ENCODE results near the gene RAD51B. TPM values are rescaled to one million over a fixed set of nuclear protein-coding genes. Genes with fewer than 3 reads are reported as not detected.

RAD51B gene
- total RNA-seq, 1 experiment from 2014 or later: 29.9 TPM

DNA sequence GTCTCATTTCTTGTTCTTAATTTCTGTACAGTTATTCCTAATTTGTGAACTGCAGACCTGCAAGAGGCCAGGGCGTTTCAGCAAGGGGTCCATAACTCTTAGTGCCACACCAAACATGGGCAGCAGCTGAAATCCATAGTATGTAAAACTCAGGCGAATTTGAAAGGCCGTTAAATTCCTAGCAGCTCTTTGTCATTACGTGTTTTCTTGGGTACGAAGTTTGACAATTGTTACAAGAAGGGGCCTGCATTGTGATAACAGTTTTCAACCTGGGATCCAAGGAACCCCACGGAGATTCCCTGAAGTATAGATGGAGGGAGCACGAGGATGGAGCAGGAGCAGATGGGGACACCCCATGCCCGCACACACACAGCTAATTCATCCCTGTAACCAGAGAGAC lies 685.3 kb downstream of the RAD51B start:
- peak in 1 of 2 experiments; percentile 26 for DNase-seq
- Histone ChIP-seq H3K79me2 (ENCODE audit: low read depth) (no peaks in the 10 kb centered on the region), H4K20me1 (ENCODE audit: insufficient read depth) (no peaks in the 10 kb centered on the region), H2AFZ (no peak overlapping the region), H3K36me3 (ENCODE audit: low read depth) (no peaks in the 10 kb centered on the region), H3K9me3 (ENCODE audit: insufficient read depth, low read depth) (no peaks in the 10 kb centered on the region), H3K27me3 (ENCODE audit: insufficient read depth, low read depth) (no peaks in the 10 kb centered on the region), H3F3A (ENCODE audit: insufficient read depth, low read depth) (no peaks in the 10 kb centered on the region), H3K4me2 (no peak overlapping the region), H3K4me1 (replicated peaks; ENCODE audit: insufficient read depth) (peaks cover 18% of the 10 kb centered on the region; the same call in 1 of the 2 replicates), H3K27ac (no peak overlapping the region), H3K4me3 (no peak overlapping the region), H3K9me2 (ENCODE audit: insufficient read depth) (no peaks in the 10 kb centered on the region)
- ChIA-PET CTCF (no interaction called here), POLR2A (ENCODE audit: unreplicated experiment) (no interaction called here)
- BruUV-seq (replicated peaks): no TSS peak
- no peak for TF ChIP-seq CTCF (conservative IDR thresholded peaks at IDR 0.05)
- TF ChIP-seq EZH2 (IDR thresholded peaks at IDR 0.05; ENCODE audit: low read depth): no peak
- intact Hi-C loops (cut with micrococcal nuclease; ENCODE audit: unreplicated experiment): no loop called here

DNA sequence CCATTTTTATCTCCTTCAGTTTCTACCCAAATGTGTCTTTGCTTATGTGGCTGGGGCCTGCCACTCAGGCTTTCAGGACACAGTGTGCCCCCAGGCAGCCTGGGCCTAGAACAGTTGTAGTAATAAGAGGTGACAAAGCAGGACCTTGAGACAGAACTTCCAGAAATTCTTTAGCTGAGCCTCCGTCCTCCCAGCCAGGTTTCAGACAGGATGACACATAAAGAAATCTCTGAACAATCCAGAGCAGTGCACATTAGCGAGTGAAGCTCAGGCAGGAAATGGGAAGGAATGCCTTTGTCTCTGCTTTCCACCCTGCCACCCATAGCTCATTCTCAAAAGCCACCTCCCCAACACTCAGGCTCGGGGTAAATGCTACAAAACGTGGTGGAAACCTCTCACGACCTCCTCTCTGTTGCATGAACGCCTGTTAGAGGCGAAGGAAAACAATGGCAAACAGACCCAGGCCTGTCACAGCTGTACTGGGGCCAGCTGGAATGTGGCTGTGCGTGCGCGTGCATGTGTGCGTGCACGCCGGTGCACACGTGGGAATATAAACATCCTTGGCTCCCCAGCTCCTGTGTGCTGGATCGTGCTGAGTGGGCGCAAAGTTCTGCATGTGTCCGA lies 686.6 kb downstream of the RAD51B start:
- Histone ChIP-seq H2AFZ (no peak overlapping the region), H3K36me3 (ENCODE audit: low read depth) (no peaks in the 10 kb centered on the region), H3K4me2 (no peak overlapping the region), H3K9me3 (ENCODE audit: insufficient read depth, low read depth) (no peaks in the 10 kb centered on the region), H3K4me3 (no peak overlapping the region), H3K9me2 (ENCODE audit: insufficient read depth) (no peaks in the 10 kb centered on the region), H3K4me1 (replicated peaks; ENCODE audit: insufficient read depth) (peaks cover 18% of the 10 kb centered on the region; the same call in 1 of the 2 replicates), H3K27ac (no peak overlapping the region), H3K79me2 (ENCODE audit: low read depth) (no peaks in the 10 kb centered on the region), H4K20me1 (ENCODE audit: insufficient read depth) (no peaks in the 10 kb centered on the region), H3K27me3 (ENCODE audit: insufficient read depth, low read depth) (no peaks in the 10 kb centered on the region), H3F3A (ENCODE audit: insufficient read depth, low read depth) (peaks cover 3% of the 10 kb centered on the region; the same call in 1 of the 2 replicates)
- peak; percentile 52 to 58 for DNase-seq
- TF ChIP-seq EZH2 (IDR thresholded peaks at IDR 0.05; ENCODE audit: low read depth) (no peak), CTCF (conservative IDR thresholded peaks at IDR 0.05) (no peak)
- intact Hi-C loops (cut with micrococcal nuclease; ENCODE audit: unreplicated experiment): loop anchor here (1.0 to 2.0 kb wide), 2 partner anchors 21 to 41 kb away; no protein-coding TSS in a partner anchor
- no TSS peak for BruUV-seq (replicated peaks)
- ChIA-PET CTCF (interaction anchor here (0.6 kb wide), 1 partner anchor 14 kb away, joined by 3 read pairs; no protein-coding TSS in a partner anchor), POLR2A (ENCODE audit: unreplicated experiment) (interaction anchor here (0.5 to 1.5 kb wide), 11 partner anchors 15 to 613 kb away, joined by 3 to 27 read pairs (median 6); no protein-coding TSS in a partner anchor)

- H3K9me2 ChIP-seq (ENCODE audit: insufficient read depth): no peaks in the 10 kb centered on the region
- peaks cover 21% of the 10 kb centered on the region; the same call in 1 of the 2 replicates for H3K4me1 ChIP-seq (replicated peaks; ENCODE audit: insufficient read depth)
- CTCF ChIA-PET: interaction anchor here (0.6 kb wide), 1 partner anchor 14 kb away, joined by 3 read pairs; no protein-coding TSS in a partner anchor
- H3F3A ChIP-seq (ENCODE audit: insufficient read depth, low read depth): peaks cover 8% of the 10 kb centered on the region; the same call in 1 of the 2 replicates
- POLR2A ChIA-PET (ENCODE audit: unreplicated experiment): interaction anchor here (0.5 to 1.5 kb wide), 9 partner anchors 14 to 613 kb away, joined by 3 to 27 read pairs (median 6); no protein-coding TSS in a partner anchor
- intact Hi-C loops (cut with micrococcal nuclease; ENCODE audit: unreplicated experiment): loop anchor here (1.0 to 2.0 kb wide), 2 partner anchors 20 to 40 kb away; no protein-coding TSS in a partner anchor
- H3K36me3 ChIP-seq (ENCODE audit: low read depth): no peaks in the 10 kb centered on the region
- TF ChIP-seq CTCF (conservative IDR thresholded peaks at IDR 0.05) (no peak), EZH2 (IDR thresholded peaks at IDR 0.05; ENCODE audit: low read depth) (no peak)
- no peak overlapping the region for H3K4me3 ChIP-seq
- no TSS peak for BruUV-seq (replicated peaks)
- no peak overlapping the region for H3K27ac ChIP-seq
- H3K4me2 ChIP-seq: no peak overlapping the region
- no peak overlapping the region for H2AFZ ChIP-seq
- no peaks in the 10 kb centered on the region for H3K79me2 ChIP-seq (ENCODE audit: low read depth)
- H3K9me3 ChIP-seq (ENCODE audit: insufficient read depth, low read depth): no peaks in the 10 kb centered on the region
- no peaks in the 10 kb centered on the region for H4K20me1 ChIP-seq (ENCODE audit: insufficient read depth)
- no peaks in the 10 kb centered on the region for H3K27me3 ChIP-seq (ENCODE audit: insufficient read depth, low read depth)
- DNase-seq: peak; percentile 12 to 57
Observed at GRCh38 chr14:68506645-68507419, 687.3 kb downstream of the RAD51B start.
